Transverse colon (tissue), 4 donors: ENCODE measurements around the gene INHBC. TPM values are rescaled to one million over a fixed set of nuclear protein-coding genes. Genes with fewer than 3 reads are reported as not detected.

Experiments
- DNase-seq: peaks from one replicate; pipeline ENCODE4 v3.0.0-alpha.2; 2019
- H3K27ac ChIP-seq, 4 donors: fragments of 200-600 bp; sonication (generic); 2 replicates each; pipeline ENCODE4 v1.5.1; 2016 to 2018; ENCODE audit warnings: inconsistent platforms in 4 of 4
- H3K27me3 ChIP-seq: fragments of 200-600 bp; sonication (generic); 2 replicates; pipeline ENCODE4 v1.5.1; 2017; ENCODE audit warnings: inconsistent platforms
- H3K36me3 ChIP-seq, 4 donors: fragments of 200-600 bp; sonication (generic); 2 replicates each; pipeline ENCODE4 v1.5.1; 2017 to 2019; ENCODE audit warnings: inconsistent platforms in 4 of 4
- H3K4me1 ChIP-seq, 4 donors: fragments of 200-600 bp; sonication (generic); 2 replicates each; pipeline ENCODE4 v1.5.1; 2017 to 2020; ENCODE audit warnings: inconsistent platforms in 4 of 4
- H3K4me3 ChIP-seq, 4 donors: fragments of 200-600 bp; sonication (generic); 1 replicate in 1 of 4; 2 replicates in 3 of 4; pipeline versions ENCODE4 v1.5.1 to v1.6.1; 2017 to 2019; ENCODE audit warnings: inconsistent platforms in 4 of 4
- H3K9me3 ChIP-seq, 2 donors: fragments of 200-600 bp; sonication (generic); 2 replicates each; pipeline ENCODE4 v1.5.1; 2017 to 2019; ENCODE audit warnings: inconsistent platforms in 2 of 2
- EP300 ChIP-seq: sonication (generic); formaldehyde crosslinking; IDR thresholded peaks from one replicate; pipeline ENCODE4 v1.6.1; 2017; ENCODE audit warnings: antibody characterized with exemption, low read depth
- POLR2A ChIP-seq: fragments of 450-650 bp; IDR thresholded peaks from one replicate; pipeline ENCODE4 v1.6.1; 2016; ENCODE audit warnings: antibody characterized with exemption, mild to moderate bottlenecking, moderate library complexity
- POLR2AphosphoS5 ChIP-seq, 3 donors: sonication (generic); formaldehyde crosslinking; IDR thresholded peaks; one replicate each; pipeline ENCODE4 v1.6.1; 2016; ENCODE audit warnings: antibody characterized with exemption in 3 of 3
- WGBS, 2 donors: methylation state at CpG; one replicate each; pipeline ENCODE4 v1.1.5; 2018; ENCODE audit warnings: low coverage in 1 of 2; 5-methylcytosine and 5-hydroxymethylcytosine counted together
- in situ Hi-C, 4 donors: fragments of 200-750 bp; cut with MboI; loops; one replicate each; pipeline versions ENCODE4 v1.15.0 to v1.15.1; 2017; ENCODE audit warnings: low sequenced_read_pairs in 3 of 4, low pct_ligation_motif_present in 1 of 4, low pct_unique_long_range_greater_than_20kb in 1 of 4
- intact Hi-C: fragments of 100-400 bp; cut with DNase I; formaldehyde crosslinking; loops from one replicate; pipeline ENCODE4 v1.15.1; 2023; ENCODE audit warnings: low total_unique reads
- total RNA-seq, 4 donors: library from RNA; depleted of rRNA; stranded (reverse); fragments of >200 nt; gene quantifications; one replicate each; pipeline ENCODE4 v1.1.0, GENCODE V29; 2016
- TF ChIP-seq, protein P1 (sequence below), 5 experiments: fragments of 200-600 bp in 3 of 5; fragments of 450-650 bp in 2 of 5; sonication (generic) in 3 of 5; IDR thresholded peaks; 1 replicate in 2 of 5; 2 replicates in 3 of 5; pipeline ENCODE4 v1.5.1; 2016 to 2017; ENCODE audit warnings: antibody characterized with exemption in 5 of 5, inconsistent platforms in 3 of 5, mild to moderate bottlenecking in 2 of 5, moderate library complexity in 1 of 5

INHBC gene, protein sequence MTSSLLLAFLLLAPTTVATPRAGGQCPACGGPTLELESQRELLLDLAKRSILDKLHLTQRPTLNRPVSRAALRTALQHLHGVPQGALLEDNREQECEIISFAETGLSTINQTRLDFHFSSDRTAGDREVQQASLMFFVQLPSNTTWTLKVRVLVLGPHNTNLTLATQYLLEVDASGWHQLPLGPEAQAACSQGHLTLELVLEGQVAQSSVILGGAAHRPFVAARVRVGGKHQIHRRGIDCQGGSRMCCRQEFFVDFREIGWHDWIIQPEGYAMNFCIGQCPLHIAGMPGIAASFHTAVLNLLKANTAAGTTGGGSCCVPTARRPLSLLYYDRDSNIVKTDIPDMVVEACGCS
- total RNA-seq: not detected

DNA sequence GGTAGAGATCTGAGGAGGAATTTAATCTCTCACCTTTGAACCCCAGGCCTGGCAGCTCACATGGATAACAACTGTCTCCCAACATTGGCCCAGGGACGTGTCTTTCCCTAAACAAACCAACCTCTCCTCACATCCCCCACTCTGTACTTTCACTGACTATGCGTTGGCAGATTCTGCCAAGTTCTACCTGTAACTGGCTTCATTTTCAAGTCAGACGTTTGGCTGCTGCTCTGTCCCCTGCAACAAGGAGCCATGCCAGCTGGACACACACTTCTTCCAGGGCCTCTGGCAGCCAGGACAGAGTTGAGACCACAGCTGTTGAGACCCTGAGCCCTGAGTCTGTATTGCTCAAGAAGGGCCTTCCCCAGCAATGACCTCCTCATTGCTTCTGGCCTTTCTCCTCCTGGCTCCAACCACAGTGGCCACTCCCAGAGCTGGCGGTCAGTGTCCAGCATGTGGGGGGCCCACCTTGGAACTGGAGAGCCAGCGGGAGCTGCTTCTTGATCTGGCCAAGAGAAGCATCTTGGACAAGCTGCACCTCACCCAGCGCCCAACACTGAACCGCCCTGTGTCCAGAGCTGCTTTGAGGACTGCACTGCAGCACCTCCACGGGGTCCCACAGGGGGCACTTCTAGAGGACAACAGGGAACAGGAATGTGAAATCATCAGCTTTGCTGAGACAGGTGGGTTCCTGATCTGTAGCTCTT, at the start of gene INHBC:
INHBC (plus strand) TSS at position 268 of the 707 bp plus-strand sequence; CDS start at position 371, 103 bp downstream.
- intact Hi-C loops (no loop called here), in situ Hi-C loops (loop anchor here in 1 of 4 donors (25.0 kb wide), 1 partner anchor 122 kb away; no protein-coding TSS in a partner anchor)
- TF ChIP-seq POLR2AphosphoS5 (IDR thresholded peaks at IDR 0.05): no peak
- TF ChIP-seq POLR2A: no peak
- TF ChIP-seq, protein P1, sequence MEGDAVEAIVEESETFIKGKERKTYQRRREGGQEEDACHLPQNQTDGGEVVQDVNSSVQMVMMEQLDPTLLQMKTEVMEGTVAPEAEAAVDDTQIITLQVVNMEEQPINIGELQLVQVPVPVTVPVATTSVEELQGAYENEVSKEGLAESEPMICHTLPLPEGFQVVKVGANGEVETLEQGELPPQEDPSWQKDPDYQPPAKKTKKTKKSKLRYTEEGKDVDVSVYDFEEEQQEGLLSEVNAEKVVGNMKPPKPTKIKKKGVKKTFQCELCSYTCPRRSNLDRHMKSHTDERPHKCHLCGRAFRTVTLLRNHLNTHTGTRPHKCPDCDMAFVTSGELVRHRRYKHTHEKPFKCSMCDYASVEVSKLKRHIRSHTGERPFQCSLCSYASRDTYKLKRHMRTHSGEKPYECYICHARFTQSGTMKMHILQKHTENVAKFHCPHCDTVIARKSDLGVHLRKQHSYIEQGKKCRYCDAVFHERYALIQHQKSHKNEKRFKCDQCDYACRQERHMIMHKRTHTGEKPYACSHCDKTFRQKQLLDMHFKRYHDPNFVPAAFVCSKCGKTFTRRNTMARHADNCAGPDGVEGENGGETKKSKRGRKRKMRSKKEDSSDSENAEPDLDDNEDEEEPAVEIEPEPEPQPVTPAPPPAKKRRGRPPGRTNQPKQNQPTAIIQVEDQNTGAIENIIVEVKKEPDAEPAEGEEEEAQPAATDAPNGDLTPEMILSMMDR (IDR thresholded peaks at IDR 0.05): no peak
- no peak for TF ChIP-seq EP300
- no peaks in the 10 kb centered on the region for H3K9me3 ChIP-seq
- 60 to 76% methylated on average over 1 to 8 of the region's 8 CpGs for WGBS, 2 donors
- no peaks in the 10 kb centered on the region for H3K36me3 ChIP-seq
- no peak within 1 kb of the TSS for H3K27ac ChIP-seq
- peaks cover 0 to 10% (median 2%) of the 10 kb centered on the region in 4 donors for H3K4me1 ChIP-seq
- DNase-seq: no peak
- H3K27me3 ChIP-seq: no peaks in the 10 kb centered on the region
- H3K4me3 ChIP-seq: no peak within 1 kb of the TSS

DNA sequence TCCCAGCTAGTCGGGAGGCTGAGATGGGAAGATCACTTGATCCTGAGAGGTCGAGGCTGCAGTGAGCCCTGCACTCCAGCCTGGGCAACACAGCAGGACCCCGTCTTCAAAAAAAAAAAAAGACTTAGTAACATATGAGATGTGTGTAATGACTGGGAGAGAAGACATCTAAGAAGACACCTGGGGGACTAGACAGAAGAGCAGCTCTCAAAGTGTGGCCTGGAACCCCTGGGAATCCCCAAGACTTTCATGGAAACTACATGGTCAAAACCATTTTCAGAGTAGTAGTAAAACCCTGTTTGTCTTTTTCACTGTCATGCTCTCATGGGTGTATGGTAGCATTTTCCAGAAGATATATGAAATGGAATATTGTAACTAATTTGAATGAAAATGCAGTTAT, 49.0 kb upstream of the INHBC start:
- in situ Hi-C loops: no loop called here
- H3K27me3 ChIP-seq: no peaks in the 10 kb centered on the region
- no peaks in the 10 kb centered on the region for H3K36me3 ChIP-seq
- intact Hi-C loops: no loop called here
- no peak for DNase-seq
- no peak overlapping the region for H3K27ac ChIP-seq
- WGBS, 2 donors: 85% methylated on average over 3 of the region's 3 CpGs; no CpG with 5 or more reads in 1 of the 2 donors
- H3K4me1 ChIP-seq: no peaks in the 10 kb centered on the region
- H3K9me3 ChIP-seq: no peaks in the 10 kb centered on the region
- no peak overlapping the region for H3K4me3 ChIP-seq
- TF ChIP-seq POLR2A: no peak
- TF ChIP-seq EP300: no peak
- TF ChIP-seq POLR2AphosphoS5 (IDR thresholded peaks at IDR 0.05): no peak
- TF ChIP-seq, protein P1 (IDR thresholded peaks at IDR 0.05): no peak

DNA sequence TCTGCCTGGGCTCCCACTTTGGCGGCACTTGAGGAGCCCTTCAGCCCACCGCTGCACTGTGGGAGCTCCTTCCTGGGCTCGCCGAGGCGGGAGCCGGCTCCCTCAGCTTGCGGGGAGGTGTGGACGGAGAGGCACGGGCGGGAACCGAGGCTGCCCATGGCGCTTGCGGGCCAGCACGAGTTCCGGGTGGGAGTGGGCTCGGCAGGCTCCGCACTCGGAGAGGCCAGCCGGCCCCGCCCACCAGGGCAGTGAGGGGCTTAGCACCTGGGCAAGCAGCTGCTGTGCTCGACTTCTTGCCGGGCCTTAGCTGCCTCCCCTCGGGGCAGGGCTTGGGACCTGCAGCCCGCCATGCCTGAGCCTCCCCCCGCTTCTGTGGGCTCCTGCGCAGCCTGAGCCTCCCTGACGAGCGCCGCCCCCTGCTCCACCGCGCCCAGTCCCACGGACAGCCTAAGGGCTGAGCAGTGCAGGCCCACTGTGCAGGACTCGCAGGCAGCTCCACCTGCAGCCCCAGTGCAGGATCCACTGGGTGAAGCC, 48.3 kb upstream of the INHBC start:
- Histone ChIP-seq H3K4me3 (no peak overlapping the region), H3K36me3 (no peaks in the 10 kb centered on the region), H3K9me3 (no peaks in the 10 kb centered on the region), H3K4me1 (no peaks in the 10 kb centered on the region), H3K27ac (no peak overlapping the region), H3K27me3 (no peaks in the 10 kb centered on the region)
- WGBS, 2 donors: 99% methylated on average over 32 of the region's 33 CpGs; no CpG with 5 or more reads in 1 of the 2 donors
- intact Hi-C loops: no loop called here
- no peak for DNase-seq
- no peak for TF ChIP-seq EP300
- TF ChIP-seq, protein P1 (IDR thresholded peaks at IDR 0.05): no peak
- TF ChIP-seq POLR2AphosphoS5 (IDR thresholded peaks at IDR 0.05): no peak
- TF ChIP-seq POLR2A: no peak
- in situ Hi-C loops: no loop called here

DNA sequence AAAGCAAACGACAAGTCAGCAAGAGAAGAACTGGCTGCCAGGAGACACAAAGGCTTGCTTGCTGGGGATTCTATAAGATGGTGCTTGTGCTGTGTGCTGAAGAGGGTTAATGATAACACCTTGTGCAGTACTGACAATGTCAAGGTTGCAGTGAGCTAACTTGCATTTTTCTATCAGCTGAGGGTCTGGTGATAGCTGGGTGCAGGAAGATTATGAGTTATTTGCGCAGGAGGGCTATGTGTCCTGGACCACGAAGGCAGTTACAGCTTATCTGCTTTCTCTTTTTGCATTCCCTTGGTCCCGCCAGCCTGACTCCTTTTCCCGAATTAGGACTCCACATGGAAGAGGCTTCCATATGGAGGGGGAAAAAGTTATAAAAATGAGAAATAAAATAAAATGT, 46.2 kb upstream of the INHBC start:
- WGBS, 2 donors: 90 to 97% methylated on average over 5 of the region's 5 CpGs
- H3K4me1 ChIP-seq: no peaks in the 10 kb centered on the region
- intact Hi-C loops: no loop called here
- no peak overlapping the region for H3K4me3 ChIP-seq
- no peaks in the 10 kb centered on the region for H3K9me3 ChIP-seq
- H3K36me3 ChIP-seq: no peaks in the 10 kb centered on the region
- no peak for DNase-seq
- TF ChIP-seq EP300: no peak
- TF ChIP-seq, protein P1 (IDR thresholded peaks at IDR 0.05): no peak
- no peak for TF ChIP-seq POLR2AphosphoS5 (IDR thresholded peaks at IDR 0.05)
- TF ChIP-seq POLR2A: no peak
- in situ Hi-C loops: no loop called here
- no peaks in the 10 kb centered on the region for H3K27me3 ChIP-seq
- H3K27ac ChIP-seq: no peak overlapping the region
